Suprapubic skin (tissue), 4 donors: ENCODE data around the gene CHST5. TPM values are rescaled to one million over a fixed set of nuclear protein-coding genes. Genes with fewer than 3 reads are reported as not detected.
"Not testable (repeated sequence)": the region's sequence is repeated elsewhere in the genome, so short reads cannot be mapped to it uniquely, and the experiment has no call there.

Experiments
- DNase-seq, 2 donors: peaks; one replicate each; pipeline ENCODE4 v3.0.0-alpha.2; 2019; ENCODE audit warnings: low spot score in 2 of 2
- H3K27ac ChIP-seq: fragments of 200-600 bp; sonication (generic); one replicate; pipeline ENCODE4 v1.5.1; 2019
- H3K27me3 ChIP-seq: fragments of 200-600 bp; sonication (generic); one replicate; pipeline ENCODE4 v1.5.1; 2019
- H3K36me3 ChIP-seq: fragments of 200-600 bp; sonication (generic); one replicate; pipeline ENCODE4 v1.5.1; 2019
- H3K4me1 ChIP-seq: fragments of 200-600 bp; sonication (generic); one replicate; pipeline ENCODE4 v1.5.1; 2019
- H3K4me3 ChIP-seq: fragments of 200-600 bp; sonication (generic); one replicate; pipeline ENCODE4 v1.5.1; 2019; ENCODE audit warnings: mild to moderate bottlenecking
- H3K9me3 ChIP-seq: fragments of 200-600 bp; sonication (generic); one replicate; pipeline ENCODE4 v1.5.1; 2019
- EP300 ChIP-seq: sonication (generic); formaldehyde crosslinking; IDR thresholded peaks from one replicate; pipeline ENCODE4 v1.6.1; 2017; ENCODE audit warnings: antibody characterized with exemption
- POLR2A ChIP-seq, 2 donors: fragments of 450-650 bp; IDR thresholded peaks; one replicate each; pipeline ENCODE4 v1.6.1; 2017; ENCODE audit warnings: antibody characterized with exemption in 2 of 2, mild to moderate bottlenecking in 2 of 2, moderate library complexity in 2 of 2
- POLR2AphosphoS5 ChIP-seq, 3 donors: sonication (generic); formaldehyde crosslinking; IDR thresholded peaks; one replicate each; pipeline ENCODE4 v1.6.1; 2017; ENCODE audit warnings: antibody characterized with exemption in 3 of 3
- WGBS: methylation state at CpG from one replicate; pipeline ENCODE4 v1.1.5; 2018; 5-methylcytosine and 5-hydroxymethylcytosine counted together
- total RNA-seq, 4 donors: library from RNA; depleted of rRNA; stranded (reverse); fragments of >200 nt; gene quantifications; one replicate each; pipeline ENCODE4 v1.1.0, GENCODE V29; 2016
- TF ChIP-seq, protein P1 (sequence below), 2 donors: fragments of 200-600 bp in 1 of 2; fragments of 450-650 bp in 1 of 2; sonication (generic) in 1 of 2; IDR thresholded peaks; one replicate each; pipeline ENCODE4 v1.5.1; 2016 to 2019; ENCODE audit warnings: antibody characterized with exemption in 2 of 2, mild to moderate bottlenecking in 1 of 2, moderate library complexity in 1 of 2

The CHST5 gene
- total RNA-seq, 4 donors from 2014 or later: 0.31 to 0.56 TPM; not detected in 2

GRCh38 chr16:75506574-75506973 is 29.3 kb downstream of the CHST5 start:
- DNase-seq: peak in 1 of 2 donors; percentile 78
- TF ChIP-seq POLR2AphosphoS5 (IDR thresholded peaks at IDR 0.05) (peak in 1 of 3 donors; percentile 28), POLR2A (IDR thresholded peaks at IDR 0.05) (no peak)
- no peak overlapping the region for H3K4me3 ChIP-seq
- no peak overlapping the region for H3K27ac ChIP-seq
- WGBS: 19% methylated on average over 7 of the region's 7 CpGs
- H3K4me1 ChIP-seq: peaks cover 3% of the 10 kb centered on the region
- no peaks in the 10 kb centered on the region for H3K36me3 ChIP-seq
- H3K9me3 ChIP-seq: no peaks in the 10 kb centered on the region
- H3K27me3 ChIP-seq: no peaks in the 10 kb centered on the region

- no peaks in the 10 kb centered on the region for H3K36me3 ChIP-seq
- no peaks in the 10 kb centered on the region for H3K27me3 ChIP-seq
- no peak overlapping the region for H3K27ac ChIP-seq
- H3K4me1 ChIP-seq: peaks cover 3% of the 10 kb centered on the region
- WGBS: 64% methylated on average over 3 of the region's 3 CpGs
- DNase-seq: no peak
- TF ChIP-seq EP300 (no peak), POLR2A (IDR thresholded peaks at IDR 0.05) (no peak), POLR2AphosphoS5 (IDR thresholded peaks at IDR 0.05) (no peak)
- TF ChIP-seq, protein P1, sequence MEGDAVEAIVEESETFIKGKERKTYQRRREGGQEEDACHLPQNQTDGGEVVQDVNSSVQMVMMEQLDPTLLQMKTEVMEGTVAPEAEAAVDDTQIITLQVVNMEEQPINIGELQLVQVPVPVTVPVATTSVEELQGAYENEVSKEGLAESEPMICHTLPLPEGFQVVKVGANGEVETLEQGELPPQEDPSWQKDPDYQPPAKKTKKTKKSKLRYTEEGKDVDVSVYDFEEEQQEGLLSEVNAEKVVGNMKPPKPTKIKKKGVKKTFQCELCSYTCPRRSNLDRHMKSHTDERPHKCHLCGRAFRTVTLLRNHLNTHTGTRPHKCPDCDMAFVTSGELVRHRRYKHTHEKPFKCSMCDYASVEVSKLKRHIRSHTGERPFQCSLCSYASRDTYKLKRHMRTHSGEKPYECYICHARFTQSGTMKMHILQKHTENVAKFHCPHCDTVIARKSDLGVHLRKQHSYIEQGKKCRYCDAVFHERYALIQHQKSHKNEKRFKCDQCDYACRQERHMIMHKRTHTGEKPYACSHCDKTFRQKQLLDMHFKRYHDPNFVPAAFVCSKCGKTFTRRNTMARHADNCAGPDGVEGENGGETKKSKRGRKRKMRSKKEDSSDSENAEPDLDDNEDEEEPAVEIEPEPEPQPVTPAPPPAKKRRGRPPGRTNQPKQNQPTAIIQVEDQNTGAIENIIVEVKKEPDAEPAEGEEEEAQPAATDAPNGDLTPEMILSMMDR (IDR thresholded peaks at IDR 0.05): no peak
- H3K4me3 ChIP-seq: no peak overlapping the region
- H3K9me3 ChIP-seq: no peaks in the 10 kb centered on the region
These were observed 29.8 kb downstream of the CHST5 start for GRCh38 chr16:75506107-75506506.

DNA sequence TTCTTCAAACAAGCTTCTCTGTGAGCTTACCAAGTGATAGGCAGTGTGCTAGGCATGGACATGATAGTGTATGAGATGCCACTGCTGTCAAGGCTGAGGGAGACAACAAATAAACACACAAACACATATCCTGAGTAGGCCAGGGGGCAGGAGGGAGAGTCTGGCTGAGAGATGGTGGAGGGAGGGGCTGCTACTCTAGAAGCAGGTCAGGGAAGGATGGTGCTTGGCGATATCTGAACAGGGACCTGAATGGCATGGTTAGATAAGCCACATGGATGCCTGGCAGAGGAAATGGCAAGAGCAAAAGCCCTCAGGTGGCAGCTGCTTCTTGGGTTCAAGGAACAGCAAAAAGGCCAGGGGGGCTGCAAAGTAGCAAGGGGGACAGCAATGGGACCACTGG is 32.1 kb downstream of the CHST5 start:
- H3K27me3 ChIP-seq: no peaks in the 10 kb centered on the region
- no peaks in the 10 kb centered on the region for H3K9me3 ChIP-seq
- H3K36me3 ChIP-seq: no peaks in the 10 kb centered on the region
- no peak overlapping the region for H3K4me3 ChIP-seq
- no peak for DNase-seq
- peaks cover 3% of the 10 kb centered on the region for H3K4me1 ChIP-seq
- TF ChIP-seq, protein P1 (IDR thresholded peaks at IDR 0.05): no peak
- TF ChIP-seq POLR2A (IDR thresholded peaks at IDR 0.05) (no peak), EP300 (no peak), POLR2AphosphoS5 (IDR thresholded peaks at IDR 0.05) (no peak)
- no peak overlapping the region for H3K27ac ChIP-seq
- WGBS: 95% methylated on average over 1 of the region's 1 CpG

DNA sequence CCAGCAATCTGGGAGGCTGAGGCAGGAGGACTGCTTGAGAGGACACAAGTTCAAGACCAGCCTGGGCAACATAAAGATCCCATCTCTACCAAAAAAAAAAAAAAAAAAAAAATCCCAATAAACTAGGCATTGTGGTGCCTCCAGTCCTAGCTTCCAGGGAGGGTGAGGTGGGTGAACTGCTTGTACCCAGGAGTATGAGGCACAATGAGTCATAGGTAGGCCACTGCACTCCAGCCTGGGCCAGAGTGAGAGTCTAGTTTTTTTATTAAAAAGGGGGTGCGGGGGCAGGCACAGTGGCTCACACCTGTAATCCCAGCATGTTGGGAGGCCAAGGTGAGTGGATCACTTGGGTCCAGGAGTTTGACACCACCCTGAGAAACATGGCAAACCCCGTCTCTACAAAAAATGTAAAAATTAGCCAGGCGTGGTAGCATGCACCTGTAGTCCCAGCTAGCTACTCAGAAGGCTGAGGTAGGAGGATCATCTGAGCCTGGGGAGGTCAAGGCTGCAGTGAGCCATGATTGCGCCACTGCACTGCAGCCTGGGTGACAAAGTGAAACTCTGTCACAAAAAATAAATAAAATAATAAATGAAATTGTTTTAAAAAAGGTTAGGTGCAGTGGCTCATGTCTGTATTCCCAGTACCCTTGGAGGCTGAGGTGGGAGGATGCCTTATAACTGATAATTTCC is 32.8 kb downstream of the CHST5 start:
- Histone ChIP-seq H3K36me3 (no peaks in the 10 kb centered on the region), H3K27ac (no peak overlapping the region), H3K4me1 (peaks cover 3% of the 10 kb centered on the region), H3K4me3 (no peak overlapping the region), H3K9me3 (no peaks in the 10 kb centered on the region), H3K27me3 (no peaks in the 10 kb centered on the region)
- 93% methylated on average over 4 of the region's 4 CpGs for WGBS
- TF ChIP-seq EP300 (no peak), POLR2A (IDR thresholded peaks at IDR 0.05) (no peak), POLR2AphosphoS5 (IDR thresholded peaks at IDR 0.05) (no peak)
- TF ChIP-seq, protein P1 (IDR thresholded peaks at IDR 0.05): no peak
- no peak for DNase-seq

DNA sequence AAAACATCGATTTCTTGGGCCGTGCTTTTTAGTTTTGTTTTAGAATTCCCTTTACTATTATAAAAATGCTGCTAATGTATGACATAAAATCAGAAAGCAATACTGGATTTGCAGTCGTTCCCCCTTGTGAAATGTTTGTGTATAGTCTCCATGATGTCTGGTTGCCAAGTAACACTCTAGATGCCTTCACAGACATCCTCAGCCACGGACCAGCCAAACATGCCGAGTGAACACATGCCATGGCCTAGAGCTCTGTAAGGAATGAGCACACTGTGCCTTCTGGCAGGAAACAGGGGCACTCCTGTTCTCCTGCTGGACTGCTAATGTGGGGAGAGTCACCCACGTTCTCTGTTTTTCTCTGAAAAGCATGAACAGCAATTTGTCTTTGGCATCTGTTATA is 34.1 kb downstream of the CHST5 start:
- H3K9me3 ChIP-seq, H3K4me3 ChIP-seq, H3K36me3 ChIP-seq, H3K4me1 ChIP-seq, H3K27ac ChIP-seq, H3K27me3 ChIP-seq, DNase-seq: not testable (repeated sequence)
- WGBS: 36% methylated on average over 6 of the region's 6 CpGs

GRCh38 chr16:75501359-75501758 is 34.5 kb downstream of the CHST5 start:
- peaks cover 3% of the 10 kb centered on the region for H3K4me1 ChIP-seq
- WGBS: 89% methylated on average over 5 of the region's 5 CpGs
- TF ChIP-seq POLR2A (IDR thresholded peaks at IDR 0.05) (no peak), POLR2AphosphoS5 (IDR thresholded peaks at IDR 0.05) (no peak), EP300 (no peak)
- TF ChIP-seq, protein P1 (IDR thresholded peaks at IDR 0.05): no peak

DNA sequence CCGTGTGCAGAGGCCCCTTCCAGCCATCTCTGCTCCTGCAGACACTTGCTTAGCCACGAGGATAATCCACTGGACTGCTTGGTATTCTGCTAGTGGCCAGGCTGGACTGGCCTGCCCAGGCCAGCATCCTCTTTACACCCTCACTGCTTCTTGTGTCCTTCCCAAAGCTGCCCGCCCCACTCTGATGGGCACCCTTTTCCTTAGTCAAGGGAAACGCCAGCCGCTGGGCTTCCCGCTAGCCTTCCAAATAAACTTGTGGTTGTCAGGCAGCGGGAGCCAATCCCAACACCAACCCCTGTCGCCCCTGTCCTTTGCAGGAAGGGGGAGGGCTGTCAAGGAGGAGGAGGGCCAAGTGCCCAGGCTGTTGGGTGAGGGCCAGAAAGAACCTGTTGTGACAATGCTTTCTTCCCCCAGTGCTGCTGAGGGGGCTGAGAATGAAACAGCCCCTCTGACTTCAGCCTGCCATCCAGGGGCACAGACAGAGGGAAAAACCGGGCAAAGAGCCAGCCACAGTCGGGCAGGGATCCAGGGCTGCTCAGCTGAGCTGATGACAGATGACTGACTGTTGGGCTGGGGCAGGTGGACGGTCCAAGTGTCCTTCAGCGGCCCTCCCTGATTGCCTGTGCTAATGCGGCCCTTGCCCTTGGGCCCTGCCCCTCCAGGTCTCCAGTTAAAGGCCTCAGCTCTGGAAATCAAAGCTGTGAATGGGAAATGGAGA is 37.1 kb downstream of the CHST5 start:
- not testable (repeated sequence) for H3K4me3 ChIP-seq, H3K9me3 ChIP-seq, H3K27me3 ChIP-seq, H3K27ac ChIP-seq, DNase-seq, H3K36me3 ChIP-seq
- peaks cover 14% of the 10 kb centered on the region for H3K4me1 ChIP-seq
- WGBS: 29% methylated on average over 5 of the region's 13 CpGs

More at GRCh38 chr16:75501359-75501758, 34.5 kb downstream of the CHST5 start:
- no peak overlapping the region for H3K4me3 ChIP-seq
- no peaks in the 10 kb centered on the region for H3K36me3 ChIP-seq
- H3K27me3 ChIP-seq: no peaks in the 10 kb centered on the region
- no peak overlapping the region for H3K27ac ChIP-seq
- DNase-seq: no peak
- H3K9me3 ChIP-seq: no peaks in the 10 kb centered on the region
